ENCODE measurements around the gene STAC3. TPM values are rescaled to one million over a fixed set of nuclear protein-coding genes. Genes with fewer than 3 reads are reported as not detected.
A peak's percentile ranks its signal among the peaks of the same experiment; 100 is the strongest.

Gene STAC3
- total and polyA plus RNA-seq, 2 of the 13 experiments (the other 11 are each of a cell fraction or from before 2014, with no cell fraction given) = 0.18 to 0.22 TPM

GRCh38 chr12:57229634-57230380 is 21.2 kb downstream of the STAC3 start, which contains the start of gene SHMT2 (continued):
- TF ChIP-seq MEIS2 (CRISPR knock-in tag; IDR thresholded peaks at IDR 0.05) (peak; percentile 39; the same call in 1 of the 2 replicates), ZNF263 (CRISPR knock-in tag; IDR thresholded peaks at IDR 0.05) (peak; percentile 50; the same call in 1 of the 2 replicates), ZNF253 (CRISPR knock-in tag; IDR thresholded peaks at IDR 0.05; ENCODE audit: borderline replicate concordance) (no peak), THRA (CRISPR knock-in tag; IDR thresholded peaks at IDR 0.05; ENCODE audit: borderline replicate concordance) (no peak), ARNT2 (CRISPR knock-in tag; IDR thresholded peaks at IDR 0.05; ENCODE audit: low read depth) (peak; percentile 90), HNF1B (CRISPR knock-in tag; IDR thresholded peaks at IDR 0.05) (peak; percentile 11; the same call in 1 of the 2 replicates), CC2D1A (CRISPR knock-in tag; IDR thresholded peaks at IDR 0.05) (0 out of 2 replicates have a peak, but pooled peaks have one; percentile 67), FOXA3 (CRISPR knock-in tag; IDR thresholded peaks at IDR 0.05) (peak; percentile 23; the same call in 1 of the 2 replicates), KDM6A (CRISPR knock-in tag; IDR thresholded peaks at IDR 0.05; ENCODE audit: low read depth) (no peak), ZFP90 (CRISPR knock-in tag; IDR thresholded peaks at IDR 0.05; ENCODE audit: borderline replicate concordance) (peak; percentile 63; the same call in 1 of the 2 replicates), RBM22 (optimal IDR thresholded peaks at IDR 0.05; ENCODE audit: low read length) (peak; percentile 37), MAX (IDR thresholded peaks at IDR 0.05) (peak; percentile 81), LRRFIP1 (CRISPR knock-in tag; conservative IDR thresholded peaks at IDR 0.05) (no peak), JARID2 (CRISPR knock-in tag; IDR thresholded peaks at IDR 0.05; ENCODE audit: insufficient replicate concordance) (no peak), ZNF775 (CRISPR knock-in tag; IDR thresholded peaks at IDR 0.05; ENCODE audit: borderline replicate concordance) (no peak), ZNF12 (CRISPR knock-in tag; IDR thresholded peaks at IDR 0.05) (no peak; the same call in 1 of the 2 replicates), NCOA2 (CRISPR knock-in tag; IDR thresholded peaks at IDR 0.05) (peak; percentile 32; the same call in 1 of the 2 replicates), ZNF335 (CRISPR knock-in tag; IDR thresholded peaks at IDR 0.05) (no peak; the same call in none of the 2 replicates), ZNF629 (CRISPR knock-in tag; conservative IDR thresholded peaks at IDR 0.05) (no peak; the same call in 1 of the 2 replicates), CCDC6 (CRISPR knock-in tag; IDR thresholded peaks at IDR 0.05) (no peak), ATF2 (CRISPR knock-in tag; IDR thresholded peaks at IDR 0.05) (peak; percentile 58; the same call in 1 of the 2 replicates), ZNF550 (CRISPR knock-in tag; IDR thresholded peaks at IDR 0.05; ENCODE audit: borderline replicate concordance) (no peak), SNAI1 (CRISPR knock-in tag; IDR thresholded peaks at IDR 0.05; ENCODE audit: borderline replicate concordance) (no peak)
